GM12872 (cell line): ENCODE measurements around the gene ATP2B2.

Source experiments
- TF ChIP-seq, protein P1 (sequence below): IDR thresholded peaks from 3 replicates; pipeline ENCODE4 v1.5.1; 2011; ENCODE audit warnings: low read depth, mild to moderate bottlenecking, low read length, moderate library complexity; ENCODE audit not compliant: insufficient read depth

ATP2B2 gene

DNA sequence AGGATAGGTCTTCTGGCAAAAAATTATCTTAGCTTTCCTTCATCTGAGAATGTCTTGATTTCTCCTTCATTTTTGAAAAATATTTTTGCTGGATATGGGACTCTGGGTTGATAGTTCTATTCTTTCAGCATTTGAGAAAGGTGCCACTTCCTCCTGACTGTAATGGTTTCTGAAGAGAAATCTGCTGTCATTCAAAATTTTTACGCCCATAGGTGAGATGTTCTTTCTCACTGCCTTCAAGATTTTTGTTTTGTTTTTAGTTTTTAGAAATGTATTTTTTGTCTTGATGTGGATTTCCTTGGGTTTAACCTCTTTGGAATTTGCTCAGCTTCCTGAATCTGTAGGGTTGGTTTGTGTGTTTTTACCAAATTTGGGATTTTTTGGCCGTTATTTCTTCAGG, 37.1 kb upstream of the ATP2B2 start:
- TF ChIP-seq, protein P1, sequence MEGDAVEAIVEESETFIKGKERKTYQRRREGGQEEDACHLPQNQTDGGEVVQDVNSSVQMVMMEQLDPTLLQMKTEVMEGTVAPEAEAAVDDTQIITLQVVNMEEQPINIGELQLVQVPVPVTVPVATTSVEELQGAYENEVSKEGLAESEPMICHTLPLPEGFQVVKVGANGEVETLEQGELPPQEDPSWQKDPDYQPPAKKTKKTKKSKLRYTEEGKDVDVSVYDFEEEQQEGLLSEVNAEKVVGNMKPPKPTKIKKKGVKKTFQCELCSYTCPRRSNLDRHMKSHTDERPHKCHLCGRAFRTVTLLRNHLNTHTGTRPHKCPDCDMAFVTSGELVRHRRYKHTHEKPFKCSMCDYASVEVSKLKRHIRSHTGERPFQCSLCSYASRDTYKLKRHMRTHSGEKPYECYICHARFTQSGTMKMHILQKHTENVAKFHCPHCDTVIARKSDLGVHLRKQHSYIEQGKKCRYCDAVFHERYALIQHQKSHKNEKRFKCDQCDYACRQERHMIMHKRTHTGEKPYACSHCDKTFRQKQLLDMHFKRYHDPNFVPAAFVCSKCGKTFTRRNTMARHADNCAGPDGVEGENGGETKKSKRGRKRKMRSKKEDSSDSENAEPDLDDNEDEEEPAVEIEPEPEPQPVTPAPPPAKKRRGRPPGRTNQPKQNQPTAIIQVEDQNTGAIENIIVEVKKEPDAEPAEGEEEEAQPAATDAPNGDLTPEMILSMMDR, result no peak

GRCh38 chr3:10534066-10534465, 28.7 kb upstream of the ATP2B2 start:
- TF ChIP-seq, protein P1, result no peak

DNA sequence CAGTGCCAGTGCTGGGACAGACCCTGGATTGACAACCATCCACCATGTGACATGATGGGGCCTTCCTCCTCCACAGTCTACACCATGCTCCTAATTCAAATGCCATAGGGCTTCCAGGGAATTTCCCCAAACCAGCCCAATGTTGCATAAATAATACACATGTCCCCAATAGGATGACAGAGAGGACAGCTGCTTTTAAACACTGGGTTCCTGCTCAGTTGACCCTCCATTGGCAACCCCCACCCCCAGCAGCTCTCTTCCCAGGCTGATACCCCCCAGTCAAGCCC, 28.3 kb upstream of the ATP2B2 start:
- TF ChIP-seq, protein P1, result no peak

- TF ChIP-seq, protein P1, result no peak
Observed at GRCh38 chr3:10532939-10533736, 27.8 kb upstream of the ATP2B2 start.

DNA sequence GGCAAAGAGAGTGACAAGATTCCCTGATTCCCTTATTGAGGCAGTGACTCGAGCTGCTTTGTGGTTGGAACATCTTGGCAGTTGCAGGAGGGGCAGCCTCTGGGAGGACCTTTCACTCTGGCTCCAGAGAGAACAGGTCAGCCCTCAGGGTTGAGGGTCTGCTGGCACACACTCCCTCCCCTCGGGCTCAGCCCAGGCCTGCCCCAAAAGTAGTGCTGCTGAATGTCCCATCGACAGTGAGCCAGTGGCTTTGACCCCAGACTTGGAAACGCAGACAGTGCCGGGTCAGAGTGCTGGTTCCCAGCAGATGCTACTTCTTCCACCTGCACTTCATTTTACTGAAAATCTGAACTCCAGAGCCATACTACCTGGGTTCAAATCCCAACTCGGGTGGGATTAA, 25.6 kb upstream of the ATP2B2 start:
- TF ChIP-seq, protein P1, result no peak

DNA sequence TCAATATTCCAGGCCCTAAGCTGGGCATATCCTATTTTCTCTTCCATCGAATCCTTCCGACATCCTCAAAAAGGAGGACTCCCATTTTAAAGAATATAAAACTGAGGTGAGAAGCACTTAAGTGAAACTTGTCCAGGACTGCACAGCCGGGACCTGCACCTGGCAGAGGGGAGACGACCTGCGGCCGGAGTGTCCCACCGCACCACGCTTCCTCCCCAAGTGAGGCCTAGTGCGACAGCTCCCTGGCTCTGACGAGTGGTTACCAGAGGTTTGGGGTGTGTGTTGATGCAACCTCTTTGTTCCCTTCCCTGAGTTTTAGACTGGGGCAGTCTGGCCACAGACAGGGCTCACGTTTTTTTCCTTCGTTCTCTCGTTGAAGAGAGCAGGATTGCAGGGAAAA, 24.9 kb upstream of the ATP2B2 start:
- TF ChIP-seq, protein P1, result no peak

- TF ChIP-seq, protein P1, result no peak
Observed at GRCh38 chr3:10529809-10530208, 24.4 kb upstream of the ATP2B2 start.

DNA sequence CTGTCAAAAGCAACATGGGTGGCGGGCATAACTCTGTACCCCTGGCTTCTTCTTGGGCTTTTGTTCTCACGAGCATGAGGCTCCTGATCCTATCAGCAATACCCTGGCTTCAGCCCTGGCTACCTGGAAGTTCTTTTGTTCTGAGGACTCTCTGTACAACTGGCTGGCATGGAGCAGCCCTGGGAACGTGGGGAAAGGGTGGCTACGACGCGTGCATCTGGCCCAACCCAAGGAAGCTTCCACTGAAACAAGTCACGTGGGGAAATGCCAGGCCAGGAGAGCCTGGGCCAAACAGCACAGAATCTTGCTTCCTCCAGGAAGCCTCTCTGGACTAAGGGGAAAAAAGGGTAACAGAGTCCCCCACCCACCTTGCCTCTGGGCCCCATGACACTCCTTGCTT, 22.7 kb upstream of the ATP2B2 start:
- TF ChIP-seq, protein P1, result no peak
